ENCODE measurements around the gene PLEKHJ1. TPM values are rescaled to one million over a fixed set of nuclear protein-coding genes. Genes with fewer than 3 reads are reported as not detected.

PLEKHJ1 gene
- total and polyA plus RNA-seq, 5 donors from 2014 or later = 50.3 to 121 (median 100) TPM

- Mint-ChIP-seq H3K36me3 (peaks cover 11% of the 10 kb centered on the region), H3K9me3 (peaks cover 0 to 3% (median 0%) of the 10 kb centered on the region in 7 donors), H3K4me3 (peak overlapping the region; percentile 91 to 99 (median 96)), H3K27me3 (peaks cover 4% of the 10 kb centered on the region), H3K4me1 (peaks cover 7 to 35% (median 9%) of the 10 kb centered on the region in 4 donors), H3K27ac (peak overlapping the region in 1 of 3 donors; percentile 87)
- no peaks in the 10 kb centered on the region for H3K36me3 ChIP-seq (ENCODE audit: control insufficient read depth, insufficient read depth, low read length)
- DNase-seq = no peak
- H3K4me3 ChIP-seq (ENCODE audit: low read depth, low read length) = peak overlapping the region; percentile 73
- H3K4me1 ChIP-seq (ENCODE audit: control insufficient read depth, insufficient read depth, low read length, poor library complexity, severe bottlenecking) = peaks cover 30% of the 10 kb centered on the region
- no peaks in the 10 kb centered on the region for H3K9me3 ChIP-seq (ENCODE audit: control insufficient read depth in 2 of 2, low read length in 2 of 2)
- H3K27me3 ChIP-seq (ENCODE audit: control insufficient read depth, insufficient read depth, low read length) = no peaks in the 10 kb centered on the region
- H3K27ac ChIP-seq (ENCODE audit: insufficient read depth, low read length, poor library complexity, severe bottlenecking) = peak overlapping the region; percentile 87
- no peak for ATAC-seq (ENCODE audit: low read depth in 2 of 2)
These were observed 32.3 kb upstream of the PLEKHJ1 start for GRCh38 chr19:2268480-2268830.

- Mint-ChIP-seq H3K36me3 (peaks cover 1% of the 10 kb centered on the region), H3K4me1 (peaks cover under 1 to 22% (median 5%) of the 10 kb centered on the region in 4 donors), H3K9me3 (no peaks in the 10 kb centered on the region), H3K27me3 (peaks cover 4% of the 10 kb centered on the region), H3K4me3 (peak overlapping the region in 1 of 4 donors; percentile 38), H3K27ac (peak overlapping the region in 1 of 3 donors; percentile 83)
- peaks cover 14% of the 10 kb centered on the region for H3K4me1 ChIP-seq (ENCODE audit: control insufficient read depth, insufficient read depth, low read length, poor library complexity, severe bottlenecking)
- H3K36me3 ChIP-seq (ENCODE audit: control insufficient read depth, insufficient read depth, low read length) = no peaks in the 10 kb centered on the region
- no peaks in the 10 kb centered on the region for H3K9me3 ChIP-seq (ENCODE audit: control insufficient read depth in 2 of 2, low read length in 2 of 2)
- DNase-seq = no peak
- ATAC-seq (ENCODE audit: low read depth in 2 of 2) = no peak
- no peaks in the 10 kb centered on the region for H3K27me3 ChIP-seq (ENCODE audit: control insufficient read depth, insufficient read depth, low read length)
- no peak overlapping the region for H3K4me3 ChIP-seq (ENCODE audit: low read depth, low read length)
- no peak overlapping the region for H3K27ac ChIP-seq (ENCODE audit: insufficient read depth, low read length, poor library complexity, severe bottlenecking)
These were observed 30.3 kb upstream of the PLEKHJ1 start for GRCh38 chr19:2266183-2266993.

- Histone ChIP-seq H3K36me3 (ENCODE audit: control insufficient read depth, insufficient read depth, low read length) (no peaks in the 10 kb centered on the region), H3K27ac (ENCODE audit: insufficient read depth, low read length, poor library complexity, severe bottlenecking) (peak overlapping the region; percentile 23), H3K9me3 (ENCODE audit: control insufficient read depth in 2 of 2, low read length in 2 of 2) (no peaks in the 10 kb centered on the region), H3K4me1 (ENCODE audit: control insufficient read depth, insufficient read depth, low read length, poor library complexity, severe bottlenecking) (peaks cover 48% of the 10 kb centered on the region), H3K4me3 (ENCODE audit: low read depth, low read length) (no peak overlapping the region), H3K27me3 (ENCODE audit: control insufficient read depth, insufficient read depth, low read length) (no peaks in the 10 kb centered on the region)
- DNase-seq (peak in 2 of 3 donors; percentile 31 to 78), ATAC-seq (ENCODE audit: low read depth in 2 of 2) (no peak)
- H3K4me1 Mint-ChIP-seq = peaks cover 5 to 51% (median 20%) of the 10 kb centered on the region in 4 donors
- H3K27me3 Mint-ChIP-seq = peaks cover 5% of the 10 kb centered on the region
- H3K27ac Mint-ChIP-seq = peak overlapping the region; percentile 69 to 99 (median 95)
- no peaks in the 10 kb centered on the region for H3K36me3 Mint-ChIP-seq
- H3K4me3 Mint-ChIP-seq = peak overlapping the region; percentile 67 to 91 (median 72)
- H3K9me3 Mint-ChIP-seq = no peaks in the 10 kb centered on the region
These were observed 25.5 kb upstream of the PLEKHJ1 start for GRCh38 chr19:2261438-2262172.

GRCh38 chr19:2260341-2260805 is 24.2 kb upstream of the PLEKHJ1 start:
- H3K36me3 Mint-ChIP-seq = no peaks in the 10 kb centered on the region
- peaks cover 5% of the 10 kb centered on the region for H3K27me3 Mint-ChIP-seq
- no peaks in the 10 kb centered on the region for H3K9me3 Mint-ChIP-seq
- peaks cover 48% of the 10 kb centered on the region for H3K4me1 ChIP-seq (ENCODE audit: control insufficient read depth, insufficient read depth, low read length, poor library complexity, severe bottlenecking)
- peak overlapping the region; percentile 94 for H3K27ac ChIP-seq (ENCODE audit: insufficient read depth, low read length, poor library complexity, severe bottlenecking)
- H3K4me3 Mint-ChIP-seq = peak overlapping the region; percentile 68 to 81 (median 76)
- no peak for DNase-seq
- no peaks in the 10 kb centered on the region for H3K36me3 ChIP-seq (ENCODE audit: control insufficient read depth, insufficient read depth, low read length)
- H3K27ac Mint-ChIP-seq = peak overlapping the region; percentile 93 to 100 (median 99)
- no peak for ATAC-seq (ENCODE audit: low read depth in 2 of 2)
- peaks cover 5 to 50% (median 20%) of the 10 kb centered on the region in 4 donors for H3K4me1 Mint-ChIP-seq
- no peaks in the 10 kb centered on the region for H3K27me3 ChIP-seq (ENCODE audit: control insufficient read depth, insufficient read depth, low read length)
- H3K4me3 ChIP-seq (ENCODE audit: low read depth, low read length) = peak overlapping the region; percentile 48
- no peaks in the 10 kb centered on the region for H3K9me3 ChIP-seq (ENCODE audit: control insufficient read depth in 2 of 2, low read length in 2 of 2)

GRCh38 chr19:2259336-2259735 is 23.2 kb upstream of the PLEKHJ1 start:
- Histone ChIP-seq H3K9me3 (ENCODE audit: control insufficient read depth in 2 of 2, low read length in 2 of 2) (no peaks in the 10 kb centered on the region), H3K36me3 (ENCODE audit: control insufficient read depth, insufficient read depth, low read length) (no peaks in the 10 kb centered on the region), H3K4me3 (ENCODE audit: low read depth, low read length) (no peak overlapping the region), H3K4me1 (ENCODE audit: control insufficient read depth, insufficient read depth, low read length, poor library complexity, severe bottlenecking) (peaks cover 48% of the 10 kb centered on the region), H3K27ac (ENCODE audit: insufficient read depth, low read length, poor library complexity, severe bottlenecking) (peak overlapping the region; percentile 94), H3K27me3 (ENCODE audit: control insufficient read depth, insufficient read depth, low read length) (no peaks in the 10 kb centered on the region)
- Mint-ChIP-seq H3K36me3 (no peaks in the 10 kb centered on the region), H3K4me3 (peak overlapping the region in 3 of 4 donors; percentile 48 to 81 (median 79)), H3K4me1 (peaks cover 5 to 53% (median 20%) of the 10 kb centered on the region in 4 donors), H3K27me3 (peaks cover 5% of the 10 kb centered on the region), H3K9me3 (no peaks in the 10 kb centered on the region), H3K27ac (peak overlapping the region; percentile 92 to 100 (median 99))
- DNase-seq (no peak), ATAC-seq (ENCODE audit: low read depth in 2 of 2) (no peak)

- Mint-ChIP-seq H3K27ac (peak within 1 kb of the TSS; percentile 14 to 99 (median 96)), H3K4me3 (peak within 1 kb of the TSS; percentile 35 to 85 (median 80)), H3K9me3 (no peaks in the 10 kb centered on the region), H3K4me1 (peaks cover 5 to 61% (median 17%) of the 10 kb centered on the region in 4 donors), H3K27me3 (peaks cover 17% of the 10 kb centered on the region), H3K36me3 (no peaks in the 10 kb centered on the region)
- H3K36me3 ChIP-seq (ENCODE audit: control insufficient read depth, insufficient read depth, low read length) = no peaks in the 10 kb centered on the region
- H3K27ac ChIP-seq (ENCODE audit: insufficient read depth, low read length, poor library complexity, severe bottlenecking) = peak within 1 kb of the TSS; percentile 94
- DNase-seq (no peak), ATAC-seq (ENCODE audit: low read depth in 2 of 2) (no peak)
- H3K27me3 ChIP-seq (ENCODE audit: control insufficient read depth, insufficient read depth, low read length) = no peaks in the 10 kb centered on the region
- no peaks in the 10 kb centered on the region for H3K9me3 ChIP-seq (ENCODE audit: control insufficient read depth in 2 of 2, low read length in 2 of 2)
- H3K4me1 ChIP-seq (ENCODE audit: control insufficient read depth, insufficient read depth, low read length, poor library complexity, severe bottlenecking) = peaks cover 69% of the 10 kb centered on the region
- H3K4me3 ChIP-seq (ENCODE audit: low read depth, low read length) = no peak within 1 kb of the TSS
These were observed 20.0 kb upstream of the PLEKHJ1 start, which contains the start of gene JSRP1 for GRCh38 chr19:2255982-2256685. Gene JSRP1, minus strand, starts transcription at chr19:2256417. Its CDS starts 1,103 bp downstream, at chr19:2255314.

All from CD4-positive, CD25-positive, alpha-beta regulatory T cell (primary cell).